CD14-positive monocyte (primary cell): Measurements from ENCODE around the gene LARP4B. TPM values are rescaled to one million over a fixed set of nuclear protein-coding genes. Genes with fewer than 3 reads are reported as not detected.

ENCODE experiments used
- DNase-seq, 3 donors: peaks; one replicate each; pipeline ENCODE4 v3.0.0-alpha.2; 2011 to 2022
- H2AFZ ChIP-seq: 2 replicates; pipeline ENCODE4 v1.6.0; 2012; ENCODE audit warnings: mild to moderate bottlenecking, low read depth, low read length, inconsistent platforms; ENCODE audit not compliant: insufficient read depth, poor library complexity, severe bottlenecking
- H3K27ac ChIP-seq, 2 donors: 1 replicate in 1 of 2; 2 replicates in 1 of 2; pipeline ENCODE4 v1.5.1; 2012 to 2013; ENCODE audit warnings: low read length in 2 of 2, control low read depth in 1 of 2, inconsistent platforms in 1 of 2, low read depth in 1 of 2, mild to moderate bottlenecking in 1 of 2
- H3K27me3 ChIP-seq, 2 donors: one replicate each; pipeline versions ENCODE4 v1.6.0 to v1.6.1; 2011 to 2013; ENCODE audit warnings: low read length in 2 of 2; ENCODE audit not compliant: control insufficient read depth in 2 of 2, insufficient read depth in 2 of 2
- H3K36me3 ChIP-seq, 2 donors: replicated peaks in 1 of 2; 1 replicate in 1 of 2; 2 replicates in 1 of 2; pipeline versions ENCODE4 v1.5.1 to v1.6.1; 2012 to 2013; ENCODE audit warnings: low read length in 2 of 2, control low read depth in 1 of 2, inconsistent platforms in 1 of 2, mild to moderate bottlenecking in 1 of 2; ENCODE audit not compliant: insufficient read depth in 2 of 2, control insufficient read depth in 1 of 2
- H3K4me1 ChIP-seq, 2 donors: 1 replicate in 1 of 2; 2 replicates in 1 of 2; pipeline versions ENCODE4 v1.5.1 to v1.6.1; 2012 to 2013; ENCODE audit warnings: low read length in 2 of 2, control low read depth in 1 of 2, inconsistent platforms in 1 of 2, mild to moderate bottlenecking in 1 of 2, moderate library complexity in 1 of 2; ENCODE audit not compliant: insufficient read depth in 2 of 2, control insufficient read depth in 1 of 2
- H3K4me2 ChIP-seq: replicated peaks from 2 replicates; pipeline ENCODE3; 2012; ENCODE audit warnings: low read length, moderate library complexity, mild to moderate bottlenecking; ENCODE audit not compliant: poor library complexity, severe bottlenecking; ENCODE audit errors: extremely low read depth
- H3K4me3 ChIP-seq, 3 experiments: fragments of 200-600 bp in 1 of 3; sonication (generic) in 1 of 3; replicated peaks in 1 of 3; 1 replicate in 2 of 3; 2 replicates in 1 of 3; pipeline ENCODE4 v1.5.1; 2011 to 2013; ENCODE audit warnings: low read length in 3 of 3, mild to moderate bottlenecking in 3 of 3, control low read depth in 2 of 3, low read depth in 2 of 3, inconsistent platforms in 1 of 3, moderate library complexity in 1 of 3
- H3K79me2 ChIP-seq: 2 replicates; pipeline ENCODE4 v1.6.0; 2012; ENCODE audit warnings: mild to moderate bottlenecking, control low read depth, inconsistent platforms, low read length, moderate library complexity; ENCODE audit not compliant: insufficient read depth
- H3K9ac ChIP-seq: 2 replicates; pipeline ENCODE4 v1.6.0; 2017; ENCODE audit warnings: low read length, mild to moderate bottlenecking; ENCODE audit not compliant: insufficient read depth, poor library complexity, severe bottlenecking
- H3K9me3 ChIP-seq, 2 donors: replicated peaks in 1 of 2; 1 replicate in 1 of 2; 2 replicates in 1 of 2; pipeline versions ENCODE4 v1.5.1 to v1.6.1; 2012 to 2013; ENCODE audit warnings: low read length in 2 of 2, control low read depth in 1 of 2; ENCODE audit not compliant: control insufficient read depth in 1 of 2, insufficient read depth in 1 of 2
- H4K20me1 ChIP-seq: 2 replicates; pipeline ENCODE4 v1.6.0; 2012; ENCODE audit warnings: mild to moderate bottlenecking, low read length, control low read depth, moderate library complexity; ENCODE audit not compliant: insufficient read depth
- H3K27ac Mint-ChIP-seq, 7 donors: one replicate each; pipeline ENCODE4 v1.8.0; 2020; ENCODE audit warnings: mild to moderate bottlenecking in 7 of 7, mixed read lengths in 7 of 7, moderate library complexity in 6 of 7, inconsistent platforms in 2 of 7
- H3K27me3 Mint-ChIP-seq, 3 donors: one replicate each; pipeline ENCODE4 v1.8.0; 2021 to 2022; ENCODE audit warnings: low read depth in 3 of 3, mild to moderate bottlenecking in 3 of 3, mixed read lengths in 3 of 3, moderate library complexity in 3 of 3, inconsistent platforms in 1 of 3
- H3K36me3 Mint-ChIP-seq, 2 donors: one replicate each; pipeline ENCODE4 v1.8.0; 2020; ENCODE audit warnings: mixed read lengths in 2 of 2, inconsistent platforms in 1 of 2, mild to moderate bottlenecking in 1 of 2
- H3K4me1 Mint-ChIP-seq: one replicate; pipeline ENCODE4 v1.8.0; 2020; ENCODE audit warnings: mild to moderate bottlenecking, mixed read lengths
- H3K4me3 Mint-ChIP-seq, 2 donors: one replicate each; pipeline ENCODE4 v1.8.0; 2020; ENCODE audit warnings: mild to moderate bottlenecking in 2 of 2, mixed read lengths in 2 of 2, moderate library complexity in 1 of 2
- H3K9me3 Mint-ChIP-seq, 7 donors: one replicate each; pipeline ENCODE4 v1.8.0; 2020 to 2022; ENCODE audit warnings: mixed read lengths in 7 of 7, mild to moderate bottlenecking in 6 of 7, moderate library complexity in 6 of 7, inconsistent platforms in 2 of 7
- CTCF ChIP-seq: fragments of 200-600 bp; IDR thresholded peaks from one replicate; pipeline ENCODE4 v1.8.0; 2022; ENCODE audit warnings: antibody characterized with exemption, mild to moderate bottlenecking
- WGBS: methylation state at CpG from one replicate; pipeline ENCODE4 v1.1.5; 2013; ENCODE audit warnings: missing lambda C conversion rate; ENCODE audit not compliant: insufficient coverage; 5-methylcytosine and 5-hydroxymethylcytosine counted together
- intact Hi-C, 2 donors: fragments of 100-400 bp; cut with micrococcal nuclease; formaldehyde crosslinking; loops; one replicate each; pipeline versions ENCODE4 v1.15.0 to v1.15.1; 2023
- polyA plus RNA-seq, 3 donors: library from polyadenylated mRNA; depleted of rRNA in 1 of 3; unstranded in 2 of 3; stranded (reverse) in 1 of 3; fragments of 300-500 nt in 2 of 3; fragments of >200 nt in 1 of 3; fragmentation: Illumina TruSeq in 2 of 3; gene quantifications; 1 replicate in 2 of 3; 2 replicates in 1 of 3; pipeline ENCODE4 v1.2.3, GENCODE V29; 2012 to 2021

Gene LARP4B
- polyA plus RNA-seq, 3 donors = 17.2 to 52.3 (median 33.0) TPM

GRCh38 chr10:958856-959255 lies 27.4 kb upstream of the LARP4B start:
- DNase-seq = no peak
- no peaks in the 10 kb centered on the region for H3K4me1 Mint-ChIP-seq
- no peak overlapping the region for H3K27ac Mint-ChIP-seq
- Histone ChIP-seq H3K36me3 (no peaks in the 10 kb centered on the region), H3K9ac (no peak overlapping the region), H3K4me3 (no peak overlapping the region), H3K9me3 (no peaks in the 10 kb centered on the region), H2AFZ (no peak overlapping the region), H3K4me2 (no peak overlapping the region), H3K4me1 (no peaks in the 10 kb centered on the region), H3K79me2 (no peaks in the 10 kb centered on the region), H4K20me1 (no peaks in the 10 kb centered on the region), H3K27me3 (no peaks in the 10 kb centered on the region), H3K27ac (no peak overlapping the region)
- H3K27me3 Mint-ChIP-seq = peaks cover 4 to 7% (median 6%) of the 10 kb centered on the region in 3 donors
- 99% methylated on average over 5 of the region's 6 CpGs for whole genome bisulfite sequencing
- no peaks in the 10 kb centered on the region for H3K36me3 Mint-ChIP-seq
- TF ChIP-seq CTCF = no peak
- peaks cover 0 to 3% (median 0%) of the 10 kb centered on the region in 7 donors for H3K9me3 Mint-ChIP-seq
- no peak overlapping the region for H3K4me3 Mint-ChIP-seq
- intact Hi-C loops = no loop called here

- Mint-ChIP-seq H3K36me3 (no peaks in the 10 kb centered on the region), H3K4me1 (no peaks in the 10 kb centered on the region), H3K9me3 (peaks cover 0 to 2% (median 0%) of the 10 kb centered on the region in 7 donors), H3K27ac (no peak overlapping the region), H3K27me3 (peaks cover 4 to 7% (median 6%) of the 10 kb centered on the region in 3 donors), H3K4me3 (no peak overlapping the region)
- Histone ChIP-seq H3K4me3 (no peak overlapping the region), H2AFZ (no peak overlapping the region), H3K9me3 (no peaks in the 10 kb centered on the region), H3K4me1 (no peaks in the 10 kb centered on the region), H3K36me3 (no peaks in the 10 kb centered on the region), H3K9ac (no peak overlapping the region), H3K4me2 (no peak overlapping the region), H3K27me3 (no peaks in the 10 kb centered on the region), H3K79me2 (no peaks in the 10 kb centered on the region), H4K20me1 (no peaks in the 10 kb centered on the region), H3K27ac (no peak overlapping the region)
- no peak for TF ChIP-seq CTCF
- DNase-seq = no peak
- WGBS = 93% methylated on average over 9 of the region's 9 CpGs
- intact Hi-C loops = no loop called here
Measured at GRCh38 chr10:958106-958505, 26.6 kb upstream of the LARP4B start.
